ENCODE results near the gene MYH15.
A peak's percentile ranks its signal among the peaks of the same experiment; 100 is the strongest.

MYH15 gene

GRCh38 chr3:108472001-108472591 lies 38.3 kb downstream of the MYH15 start:
- peak; percentile 84 for DNase-seq (ENCODE audit: low read depth)

- no peak for DNase-seq (ENCODE audit: low read depth)
Measured at GRCh38 chr3:108471426-108471825, 39.0 kb downstream of the MYH15 start.

DNA sequence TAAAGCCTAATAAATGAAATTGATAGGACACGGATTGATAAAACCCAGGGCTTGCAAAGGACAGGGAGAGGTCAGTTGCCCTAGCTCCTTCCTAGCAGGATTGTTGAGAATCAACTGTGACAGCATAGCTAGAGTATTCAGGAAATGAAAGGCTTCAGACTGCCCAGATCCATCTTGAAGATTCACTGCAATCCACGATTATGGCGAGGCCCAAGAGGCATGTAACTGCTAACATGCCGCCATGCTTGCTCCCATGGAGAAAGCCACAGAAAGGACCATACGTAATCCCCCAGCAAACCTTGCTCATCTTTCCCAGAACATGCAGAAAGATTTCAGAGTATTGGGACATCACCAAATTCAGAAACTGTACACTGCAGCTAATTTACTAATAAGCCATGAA lies 41.3 kb downstream of the MYH15 start:
- no peak for DNase-seq (ENCODE audit: low read depth)

DNA sequence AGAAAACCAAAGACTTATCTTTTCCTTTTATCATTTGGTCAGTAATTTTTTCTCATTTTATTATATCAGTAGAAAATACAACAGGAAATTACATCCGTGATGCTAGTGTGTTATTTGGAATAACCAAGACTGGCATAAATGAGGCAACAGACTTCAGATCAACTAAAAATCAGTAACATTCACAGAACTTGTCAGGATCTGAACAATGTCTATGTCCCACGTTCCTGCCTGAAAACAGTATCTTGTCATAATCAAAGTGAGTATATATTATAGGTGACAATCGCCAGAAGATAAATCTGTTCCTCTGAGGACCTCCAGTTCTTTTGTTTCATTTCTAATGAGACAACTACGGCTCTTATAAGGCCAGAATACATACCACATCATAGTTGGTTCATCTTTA lies 41.8 kb downstream of the MYH15 start:
- no peak for DNase-seq (ENCODE audit: low read depth)

GRCh38 chr3:108462899-108463298 lies 47.5 kb downstream of the MYH15 start:
- no peak for DNase-seq (ENCODE audit: low read depth)

- DNase-seq (ENCODE audit: low read depth), result no peak
Measured at GRCh38 chr3:108461661-108462111, 48.7 kb downstream of the MYH15 start.

DNA sequence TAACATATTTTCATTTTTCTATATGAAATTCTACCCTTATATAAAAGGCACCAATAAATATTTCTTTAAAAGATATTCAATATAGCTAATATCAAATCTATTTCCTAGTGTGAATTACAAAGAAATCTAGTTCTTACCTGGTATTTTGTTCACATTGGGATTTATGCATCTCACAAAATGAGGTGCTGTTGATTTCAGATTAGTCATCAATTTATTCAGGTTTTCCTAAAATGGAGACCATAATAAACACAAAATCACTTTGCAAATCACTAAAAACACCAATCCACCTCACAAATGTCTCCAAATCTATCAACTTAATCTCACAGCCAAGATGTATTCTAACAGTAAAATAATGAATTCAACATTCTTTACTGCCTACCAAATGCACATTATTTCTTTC lies 51.2 kb downstream of the MYH15 start:
- no peak for DNase-seq (ENCODE audit: low read depth)

DNA sequence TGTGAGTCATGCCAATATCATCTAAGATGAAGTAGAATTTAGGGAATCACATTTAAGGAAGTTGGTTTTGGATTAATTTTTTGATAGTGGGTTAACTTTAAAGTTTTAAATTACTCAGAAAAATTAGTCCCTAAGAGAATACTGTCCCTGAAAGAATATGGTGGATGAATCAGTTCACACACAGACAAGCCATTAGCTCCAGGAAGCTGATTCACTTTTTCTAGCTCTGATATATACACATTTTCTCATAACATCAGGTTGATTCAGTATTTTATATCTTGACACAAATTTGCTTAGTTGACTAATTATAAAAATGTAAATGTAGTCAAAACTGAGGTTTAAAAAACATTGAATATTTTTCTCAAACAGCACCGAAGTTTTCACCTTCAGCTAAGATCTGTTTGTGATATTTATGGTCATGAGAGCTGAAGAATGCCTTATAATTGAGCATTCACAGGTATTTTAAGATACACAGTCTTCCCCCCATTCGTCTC lies 55.1 kb downstream of the MYH15 start:
- DNase-seq (ENCODE audit: low read depth), result no peak

GRCh38 chr3:108453565-108453964 lies 56.8 kb downstream of the MYH15 start:
- DNase-seq (ENCODE audit: low read depth), result no peak

- no peak for DNase-seq (ENCODE audit: low read depth)
Measured at GRCh38 chr3:108450444-108450843, 60.0 kb downstream of the MYH15 start.

- DNase-seq (ENCODE audit: low read depth), result no peak
Measured at GRCh38 chr3:108448593-108448992, 61.8 kb downstream of the MYH15 start.

GRCh38 chr3:108447096-108447847 lies 63.1 kb downstream of the MYH15 start:
- no peak for DNase-seq (ENCODE audit: low read depth)

DNA sequence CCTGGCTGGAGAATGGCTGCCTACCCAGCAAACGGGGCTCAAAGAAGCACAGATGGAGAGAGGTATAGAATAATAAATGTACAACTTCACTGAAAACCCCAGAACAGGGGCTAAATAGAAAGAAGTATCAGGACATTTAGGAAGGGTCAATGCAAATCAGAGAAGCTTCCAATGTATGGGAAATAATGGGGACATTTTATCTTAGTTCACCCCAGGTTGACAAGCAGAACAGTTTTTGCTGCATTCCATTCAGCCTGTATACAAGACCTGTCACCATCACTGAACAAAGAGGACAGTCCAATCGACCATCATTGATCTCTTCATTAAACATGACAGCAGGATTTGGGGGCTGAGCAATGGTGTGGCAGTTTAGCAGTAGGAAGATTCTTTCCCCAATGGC lies 68.1 kb downstream of the MYH15 start:
- DNase-seq (ENCODE audit: low read depth), result no peak

DNA sequence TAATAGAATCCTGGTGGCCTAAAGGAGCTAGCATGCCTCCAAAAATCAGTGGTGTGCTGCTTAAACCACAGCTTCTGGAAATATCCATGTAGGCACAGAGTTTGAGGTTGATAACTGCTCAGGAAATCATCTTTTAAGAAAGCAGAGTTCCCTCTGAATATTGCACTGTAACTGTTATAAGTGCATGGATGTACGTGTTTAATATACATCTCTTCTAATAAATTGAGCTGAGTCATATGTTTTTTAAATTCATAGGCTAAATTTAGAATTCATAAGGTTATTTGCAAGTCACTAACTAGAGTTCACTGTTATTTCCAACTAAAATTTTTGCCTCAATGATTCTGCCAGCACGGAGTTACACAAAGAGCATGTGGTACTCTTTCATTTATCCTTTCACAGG lies 68.9 kb downstream of the MYH15 start:
- no peak for DNase-seq (ENCODE audit: low read depth)

- no peak for DNase-seq (ENCODE audit: low read depth)
Measured at GRCh38 chr3:108441071-108441507, 69.3 kb downstream of the MYH15 start.

DNA sequence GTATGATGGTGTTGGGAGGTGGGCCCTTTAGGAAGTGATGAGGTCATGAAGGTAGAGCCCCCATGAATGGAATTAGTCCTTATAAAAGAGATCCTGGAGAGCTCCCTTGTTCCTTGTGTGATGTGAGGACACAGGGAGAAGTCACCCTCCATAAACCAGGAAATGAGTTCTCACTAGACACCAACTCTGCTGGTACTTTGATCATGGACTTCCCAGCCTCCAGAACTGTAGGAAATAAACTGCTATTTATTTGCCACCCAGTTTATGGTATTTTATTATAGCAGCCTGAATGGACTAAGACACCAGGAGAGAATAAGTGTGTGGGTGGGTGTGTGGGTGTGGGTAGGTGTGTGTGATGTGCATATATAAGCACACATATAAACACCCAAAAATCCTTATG lies 71.9 kb downstream of the MYH15 start:
- DNase-seq (ENCODE audit: low read depth), result no peak

- DNase-seq (ENCODE audit: low read depth), result no peak
Measured at GRCh38 chr3:108437439-108437838, 73.0 kb downstream of the MYH15 start.

GRCh38 chr3:108433928-108434327 lies 76.5 kb downstream of the MYH15 start:
- DNase-seq (ENCODE audit: low read depth), result no peak

- no peak for DNase-seq (ENCODE audit: low read depth)
Measured at GRCh38 chr3:108432431-108432830, 78.0 kb downstream of the MYH15 start.

DNA sequence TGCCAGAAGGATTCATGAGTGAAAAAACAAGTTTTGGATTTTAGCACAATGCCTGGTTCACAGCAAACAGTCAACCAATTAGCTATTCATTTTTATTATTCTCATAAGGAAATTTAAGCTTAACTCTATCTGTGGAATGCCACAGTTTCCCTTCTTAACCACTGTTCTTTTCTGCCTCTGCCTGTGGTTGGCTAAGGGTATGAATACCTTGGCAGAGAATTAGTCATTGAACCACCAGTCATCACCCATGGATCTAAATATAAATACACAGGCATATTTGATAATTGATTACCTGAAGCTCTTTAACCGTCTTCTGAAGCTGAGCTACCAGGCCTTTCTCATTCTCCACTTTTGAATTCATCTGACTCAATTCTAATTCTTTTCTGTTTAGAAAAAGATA lies 79.9 kb downstream of the MYH15 start:
- no peak for DNase-seq (ENCODE audit: low read depth)

DNA sequence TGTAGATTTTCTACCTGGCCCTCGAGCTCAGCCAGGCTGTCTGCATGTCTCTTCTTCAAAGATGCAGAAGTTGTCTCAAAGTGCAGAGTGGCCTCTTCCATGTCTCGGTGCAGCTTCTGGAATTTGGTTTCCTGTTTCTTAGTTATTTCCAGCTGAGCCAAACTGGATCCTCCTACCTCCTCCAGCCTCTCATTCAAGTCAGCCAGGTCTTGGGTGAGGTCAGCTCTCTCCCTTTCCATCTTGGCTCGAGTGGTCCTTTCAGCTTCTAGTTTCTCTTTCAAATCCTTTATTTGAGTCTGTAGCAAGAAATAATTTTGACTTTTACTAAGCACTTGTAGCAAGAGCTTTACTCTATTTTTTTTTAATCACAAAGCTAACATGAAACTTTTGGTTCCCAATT lies 81.8 kb downstream of the MYH15 start:
- DNase-seq (ENCODE audit: low read depth), result no peak

DNA sequence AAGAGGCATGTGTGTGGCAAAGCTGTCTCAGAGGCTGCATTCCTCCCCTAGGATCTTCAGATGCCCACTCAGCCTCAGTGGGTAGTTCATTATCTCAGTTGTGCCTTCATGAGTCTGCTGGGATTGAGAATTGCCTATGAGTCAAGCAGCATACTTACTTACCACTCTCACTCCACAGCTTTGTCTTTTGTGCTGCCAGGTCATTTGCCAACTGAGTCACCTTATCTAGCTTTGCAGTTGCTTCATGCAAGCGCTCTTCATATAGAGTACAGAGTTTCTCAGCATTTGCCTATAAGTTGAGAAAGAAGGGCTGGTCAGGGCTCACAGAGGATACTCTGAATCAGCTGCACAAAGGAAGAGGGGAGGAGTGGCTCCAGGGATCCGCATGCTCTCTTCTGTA lies 89.5 kb downstream of the MYH15 start:
- DNase-seq (ENCODE audit: low read depth), result peak; percentile 44

DNA sequence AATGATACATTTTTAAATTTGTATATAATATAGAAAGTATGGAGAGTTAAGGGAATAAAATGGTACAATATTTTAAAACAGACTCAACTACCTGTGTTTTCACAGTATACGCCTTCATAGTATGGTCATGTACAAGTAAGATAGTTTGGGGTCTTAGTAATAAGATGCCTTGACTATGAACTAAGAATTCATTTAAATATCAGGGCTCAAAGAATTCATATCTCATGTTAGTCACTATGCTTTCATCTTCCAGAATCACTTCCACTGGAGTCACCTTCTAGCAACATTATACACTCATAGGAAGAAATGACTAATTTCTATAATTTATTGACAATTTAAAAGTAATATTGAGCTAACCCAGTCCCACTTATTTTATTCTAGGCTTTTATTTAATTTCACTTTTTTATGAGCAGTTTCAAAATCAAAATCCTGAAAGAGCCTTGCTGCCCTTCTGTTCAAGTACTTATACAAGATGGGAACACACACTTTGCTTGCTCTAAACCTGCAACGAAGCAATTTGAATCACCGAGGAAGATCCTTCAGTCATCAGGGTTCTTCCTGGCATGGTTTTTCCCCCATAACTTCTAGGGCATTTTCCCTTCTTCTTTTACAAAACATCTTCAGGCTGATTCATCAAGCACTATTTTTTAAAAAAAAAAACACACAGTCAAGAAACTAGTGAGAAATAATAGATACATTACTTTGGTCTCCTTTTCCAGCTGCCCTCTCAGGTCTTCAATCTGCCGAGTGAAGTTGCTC lies 94.1 kb downstream of the MYH15 start:
- no peak for DNase-seq (ENCODE audit: low read depth)

Measured in non-pigmented ciliary epithelial cell (primary cell).